GM12875 (cell line): ENCODE measurements around the gene NCK2.

Experiments used
- H3K4me3 ChIP-seq: one replicate; pipeline ENCODE4 v1.5.1; 2011; ENCODE audit warnings: low read depth, low read length, control low read depth
- CTCF ChIP-seq: IDR thresholded peaks from 2 replicates; pipeline ENCODE4 v1.5.1; 2011; ENCODE audit warnings: low read depth, mild to moderate bottlenecking, control low read depth, inconsistent platforms, low read length, moderate library complexity, borderline replicate concordance; ENCODE audit not compliant: insufficient read depth

Gene NCK2

GRCh38 chr2:105827351-105828096, 82.8 kb downstream of the NCK2 start:
- no peak overlapping the region for H3K4me3 ChIP-seq
- no peak for TF ChIP-seq CTCF

- TF ChIP-seq CTCF, result no peak
- no peak overlapping the region for H3K4me3 ChIP-seq
These were observed 83.8 kb downstream of the NCK2 start for GRCh38 chr2:105828558-105828957.

- TF ChIP-seq CTCF, result no peak
- no peak overlapping the region for H3K4me3 ChIP-seq
These were observed 90.2 kb downstream of the NCK2 start for GRCh38 chr2:105834931-105835330.

GRCh38 chr2:105836341-105836740, 91.6 kb downstream of the NCK2 start:
- no peak for TF ChIP-seq CTCF
- H3K4me3 ChIP-seq, result no peak overlapping the region

- TF ChIP-seq CTCF, result no peak
These were observed 92.4 kb downstream of the NCK2 start for GRCh38 chr2:105836840-105837692.

GRCh38 chr2:105839793-105840192, 95.1 kb downstream of the NCK2 start:
- no peak for TF ChIP-seq CTCF
- H3K4me3 ChIP-seq, result no peak overlapping the region

More at GRCh38 chr2:105836840-105837692, 92.4 kb downstream of the NCK2 start:
- no peak overlapping the region for H3K4me3 ChIP-seq

GRCh38 chr2:105840933-105841332, 96.2 kb downstream of the NCK2 start:
- H3K4me3 ChIP-seq, result no peak overlapping the region
- TF ChIP-seq CTCF, result no peak
